ENCODE measurements around the gene CACNA1B.

CACNA1B gene

GRCh38 chr9:137969008-137969407 is 91.4 kb downstream of the CACNA1B start:
- DNase-seq = no peak

GRCh38 chr9:137969685-137970084 is 92.1 kb downstream of the CACNA1B start:
- no peak for DNase-seq

- DNase-seq = no peak
Measured at GRCh38 chr9:137970098-137970497, 92.5 kb downstream of the CACNA1B start.

- no peak for DNase-seq
Measured at GRCh38 chr9:137970686-137971476, 93.3 kb downstream of the CACNA1B start.

GRCh38 chr9:137971477-137972138 is 94.0 kb downstream of the CACNA1B start:
- no peak for DNase-seq

- DNase-seq = no peak
Measured at GRCh38 chr9:137972355-137972987, 94.9 kb downstream of the CACNA1B start.

- DNase-seq = no peak
Measured at GRCh38 chr9:137972988-137973470, 95.4 kb downstream of the CACNA1B start.

- no peak for DNase-seq
Measured at GRCh38 chr9:137973829-137974416, 96.3 kb downstream of the CACNA1B start.

- DNase-seq = no peak
Measured at GRCh38 chr9:137974746-137975526, 97.4 kb downstream of the CACNA1B start.

- no peak for DNase-seq
Measured at GRCh38 chr9:137975527-137975913, 97.9 kb downstream of the CACNA1B start.

- no peak for DNase-seq
Measured at GRCh38 chr9:137975936-137976565, 98.5 kb downstream of the CACNA1B start.

GRCh38 chr9:137977571-137978261 is 100.1 kb downstream of the CACNA1B start:
- no peak for DNase-seq

- DNase-seq = no peak
Measured at GRCh38 chr9:137978262-137978714, 100.7 kb downstream of the CACNA1B start.

GRCh38 chr9:137982200-137982599 is 104.6 kb downstream of the CACNA1B start:
- no peak for DNase-seq

- no peak for DNase-seq
Measured at GRCh38 chr9:137984005-137984404, 106.4 kb downstream of the CACNA1B start.

- no peak for DNase-seq
Measured at GRCh38 chr9:137984520-137985257, 107.1 kb downstream of the CACNA1B start.

GRCh38 chr9:137985637-137986071 is 108.1 kb downstream of the CACNA1B start:
- DNase-seq = no peak

GRCh38 chr9:137986268-137987099 is 108.9 kb downstream of the CACNA1B start:
- DNase-seq = no peak

GRCh38 chr9:137987244-137988030 is 109.9 kb downstream of the CACNA1B start:
- DNase-seq = no peak
